C4-2B (cell line): Measurements from ENCODE around the gene GLIPR1L1.

Experiments
- ZFX ChIP-seq: fragments of 450-650 bp; IDR thresholded peaks from 2 replicates; pipeline ENCODE4 v1.6.1; 2017
- TF ChIP-seq, protein P1 (sequence below): fragments of 450-650 bp; conservative IDR thresholded peaks from 2 replicates; pipeline ENCODE4 v1.5.1; 2017; ENCODE audit warnings: mild to moderate bottlenecking

DNA sequence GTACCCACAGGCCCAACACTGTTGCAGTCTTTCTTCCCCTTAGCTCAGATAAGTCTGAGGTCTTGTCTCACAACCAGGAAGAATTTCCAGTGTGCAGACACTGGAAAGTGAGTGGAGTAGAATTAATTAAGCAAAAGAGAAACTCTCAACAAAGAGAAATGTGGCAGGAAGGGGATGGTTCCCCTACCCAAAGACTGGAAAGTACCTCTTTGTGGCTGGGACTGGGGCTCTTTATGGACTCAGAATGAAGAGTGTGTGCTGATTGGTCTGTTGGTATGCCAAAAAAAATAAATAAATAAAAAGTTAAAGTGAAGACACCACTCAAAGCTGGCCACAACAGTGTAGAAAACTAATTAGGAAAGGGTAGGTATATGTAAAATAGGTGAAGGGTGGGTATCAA lies 26.4 kb downstream of the GLIPR1L1 start:
- TF ChIP-seq, protein P1, sequence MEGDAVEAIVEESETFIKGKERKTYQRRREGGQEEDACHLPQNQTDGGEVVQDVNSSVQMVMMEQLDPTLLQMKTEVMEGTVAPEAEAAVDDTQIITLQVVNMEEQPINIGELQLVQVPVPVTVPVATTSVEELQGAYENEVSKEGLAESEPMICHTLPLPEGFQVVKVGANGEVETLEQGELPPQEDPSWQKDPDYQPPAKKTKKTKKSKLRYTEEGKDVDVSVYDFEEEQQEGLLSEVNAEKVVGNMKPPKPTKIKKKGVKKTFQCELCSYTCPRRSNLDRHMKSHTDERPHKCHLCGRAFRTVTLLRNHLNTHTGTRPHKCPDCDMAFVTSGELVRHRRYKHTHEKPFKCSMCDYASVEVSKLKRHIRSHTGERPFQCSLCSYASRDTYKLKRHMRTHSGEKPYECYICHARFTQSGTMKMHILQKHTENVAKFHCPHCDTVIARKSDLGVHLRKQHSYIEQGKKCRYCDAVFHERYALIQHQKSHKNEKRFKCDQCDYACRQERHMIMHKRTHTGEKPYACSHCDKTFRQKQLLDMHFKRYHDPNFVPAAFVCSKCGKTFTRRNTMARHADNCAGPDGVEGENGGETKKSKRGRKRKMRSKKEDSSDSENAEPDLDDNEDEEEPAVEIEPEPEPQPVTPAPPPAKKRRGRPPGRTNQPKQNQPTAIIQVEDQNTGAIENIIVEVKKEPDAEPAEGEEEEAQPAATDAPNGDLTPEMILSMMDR = no peak
- TF ChIP-seq ZFX = no peak
